HG02884 (cell line): ENCODE data around the gene ZBTB21.
"Not testable (repeated sequence)": the region's sequence is repeated elsewhere in the genome, so short reads cannot be mapped to it uniquely, and the experiment has no call there.

Experiments
- ATAC-seq: cut with Tn5 transposase; IDR thresholded peaks from one replicate; pipeline ENCODE4 v1.9.1; 2021; ENCODE audit warnings: mild to moderate bottlenecking, moderate library complexity; ENCODE audit not compliant: unreplicated experiment

The ZBTB21 gene

GRCh38 chr21:41971891-41972290 lies 38.3 kb downstream of the ZBTB21 start:
- ATAC-seq, result no peak

GRCh38 chr21:41970751-41971653 lies 39.2 kb downstream of the ZBTB21 start:
- ATAC-seq, result no peak

GRCh38 chr21:41970106-41970391 lies 40.1 kb downstream of the ZBTB21 start:
- ATAC-seq, result no peak

GRCh38 chr21:41967708-41968107 lies 42.5 kb downstream of the ZBTB21 start:
- no peak for ATAC-seq

- no peak for ATAC-seq
Observed at GRCh38 chr21:41966872-41967621, 43.1 kb downstream of the ZBTB21 start.

GRCh38 chr21:41966041-41966833 lies 43.9 kb downstream of the ZBTB21 start:
- ATAC-seq, result no peak

- ATAC-seq, result no peak
Observed at GRCh38 chr21:41965461-41966013, 44.6 kb downstream of the ZBTB21 start.

- no peak for ATAC-seq
Observed at GRCh38 chr21:41965045-41965444, 45.1 kb downstream of the ZBTB21 start.

- no peak for ATAC-seq
Observed at GRCh38 chr21:41964171-41964570, 46.0 kb downstream of the ZBTB21 start.

- ATAC-seq, result no peak
Observed at GRCh38 chr21:41962425-41962966, 47.7 kb downstream of the ZBTB21 start.

- ATAC-seq, result no peak
Observed at GRCh38 chr21:41961753-41962152, 48.4 kb downstream of the ZBTB21 start.

- no peak for ATAC-seq
Observed at GRCh38 chr21:41961282-41961701, 48.9 kb downstream of the ZBTB21 start.

- ATAC-seq, result no peak
Observed at GRCh38 chr21:41960386-41960785, 49.8 kb downstream of the ZBTB21 start.

- ATAC-seq, result not testable (repeated sequence)
Observed at GRCh38 chr21:41959697-41960096, 50.5 kb downstream of the ZBTB21 start.

- no peak for ATAC-seq
Observed at GRCh38 chr21:41958886-41959563, 51.1 kb downstream of the ZBTB21 start.

GRCh38 chr21:41957991-41958766 lies 52.0 kb downstream of the ZBTB21 start:
- no peak for ATAC-seq

GRCh38 chr21:41956926-41957729 lies 53.0 kb downstream of the ZBTB21 start:
- ATAC-seq, result no peak

- ATAC-seq, result no peak
Observed at GRCh38 chr21:41955516-41955915, 54.6 kb downstream of the ZBTB21 start.
